Prostate gland (tissue), 2 donors: ENCODE results near the gene DPYD.

ENCODE experiments used
- POLR2A ChIP-seq: fragments of 450-650 bp; IDR thresholded peaks from one replicate; pipeline ENCODE4 v1.6.1; 2016; ENCODE audit warnings: antibody characterized with exemption, mild to moderate bottlenecking
- TF ChIP-seq, protein P1 (sequence below), 4 experiments: fragments of 200-600 bp in 2 of 4; fragments of 450-650 bp in 2 of 4; sonication (generic) in 2 of 4; IDR thresholded peaks; 1 replicate in 3 of 4; 2 replicates in 1 of 4; pipeline ENCODE4 v1.5.1; 2016 to 2019; ENCODE audit warnings: antibody characterized with exemption in 4 of 4, mild to moderate bottlenecking in 2 of 4, moderate library complexity in 2 of 4

DNA sequence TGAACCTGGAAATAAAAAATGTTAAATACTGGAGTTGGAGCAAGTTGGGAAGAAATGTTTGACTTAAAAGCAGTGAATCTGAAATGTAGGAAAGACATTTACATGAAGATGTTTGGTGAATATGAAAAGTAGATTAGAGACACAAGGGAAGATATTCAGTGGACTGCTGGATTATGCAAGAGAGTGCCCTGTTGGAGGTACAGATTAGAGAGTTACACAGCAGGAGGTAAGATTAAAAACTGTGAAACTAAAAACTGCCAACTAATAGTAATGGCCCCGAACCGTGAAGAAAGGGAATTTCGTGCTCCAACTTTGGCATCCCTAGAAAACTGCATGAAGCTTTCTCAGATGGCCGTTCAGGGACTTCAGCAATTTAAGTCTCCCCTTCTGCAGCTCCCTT is 375.4 kb downstream of the DPYD start:
- TF ChIP-seq, protein P1, sequence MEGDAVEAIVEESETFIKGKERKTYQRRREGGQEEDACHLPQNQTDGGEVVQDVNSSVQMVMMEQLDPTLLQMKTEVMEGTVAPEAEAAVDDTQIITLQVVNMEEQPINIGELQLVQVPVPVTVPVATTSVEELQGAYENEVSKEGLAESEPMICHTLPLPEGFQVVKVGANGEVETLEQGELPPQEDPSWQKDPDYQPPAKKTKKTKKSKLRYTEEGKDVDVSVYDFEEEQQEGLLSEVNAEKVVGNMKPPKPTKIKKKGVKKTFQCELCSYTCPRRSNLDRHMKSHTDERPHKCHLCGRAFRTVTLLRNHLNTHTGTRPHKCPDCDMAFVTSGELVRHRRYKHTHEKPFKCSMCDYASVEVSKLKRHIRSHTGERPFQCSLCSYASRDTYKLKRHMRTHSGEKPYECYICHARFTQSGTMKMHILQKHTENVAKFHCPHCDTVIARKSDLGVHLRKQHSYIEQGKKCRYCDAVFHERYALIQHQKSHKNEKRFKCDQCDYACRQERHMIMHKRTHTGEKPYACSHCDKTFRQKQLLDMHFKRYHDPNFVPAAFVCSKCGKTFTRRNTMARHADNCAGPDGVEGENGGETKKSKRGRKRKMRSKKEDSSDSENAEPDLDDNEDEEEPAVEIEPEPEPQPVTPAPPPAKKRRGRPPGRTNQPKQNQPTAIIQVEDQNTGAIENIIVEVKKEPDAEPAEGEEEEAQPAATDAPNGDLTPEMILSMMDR (IDR thresholded peaks at IDR 0.05) = no peak
- no peak for TF ChIP-seq POLR2A
